Hematopoietic multipotent progenitor cell treated with erythropoietin and hydrocortisone succinate and interleukin-3 and kit ligand, for 4 days (in vitro differentiated cells): ENCODE data around the gene NRCAM.
A peak's percentile ranks its signal among the peaks of the same experiment; 100 is the strongest.

ENCODE experiments used
- DNase-seq: peaks from one replicate; pipeline ENCODE4 v3.0.0-alpha.2; 2015

The NRCAM gene

DNA sequence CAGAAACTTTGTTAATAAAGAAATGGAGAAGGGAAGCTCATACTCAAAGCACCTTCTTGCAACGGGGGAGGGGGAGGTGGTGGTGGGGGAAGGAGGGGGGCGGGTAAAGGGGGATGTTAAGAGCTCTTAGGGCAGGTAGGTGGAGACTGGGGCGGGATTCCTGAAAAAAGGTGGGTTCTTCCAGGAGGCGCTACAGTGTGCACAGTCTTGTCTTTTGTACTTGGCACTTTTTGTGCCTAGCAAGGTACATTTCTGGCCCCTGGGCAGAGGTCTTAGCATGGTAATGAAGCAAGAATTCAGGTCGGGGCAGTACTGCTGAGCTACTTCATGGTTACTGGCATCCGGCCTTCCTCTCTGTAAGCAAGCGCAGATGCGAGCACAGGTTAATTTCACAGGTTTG lies 310.8 kb downstream of the NRCAM start:
- no peak for DNase-seq

DNA sequence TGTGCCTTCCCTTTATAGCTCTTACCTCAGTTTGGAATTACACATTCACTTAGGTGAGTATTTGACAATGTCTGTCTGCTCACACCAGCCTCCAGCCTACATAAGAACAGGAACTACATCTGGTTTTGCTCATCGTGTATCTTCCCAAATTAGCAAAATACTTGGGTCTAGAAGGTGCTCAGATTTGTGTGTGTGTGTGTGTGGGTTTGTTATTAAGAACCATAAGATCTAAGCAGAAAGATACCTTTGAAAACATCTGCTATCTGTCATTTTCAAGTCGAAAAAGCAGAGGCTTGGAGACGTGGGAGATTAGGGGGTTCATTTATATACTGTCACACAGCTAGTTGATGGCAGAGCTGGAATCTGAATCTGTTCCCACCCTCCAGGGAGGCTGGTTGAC lies 311.3 kb downstream of the NRCAM start:
- DNase-seq = no peak

DNA sequence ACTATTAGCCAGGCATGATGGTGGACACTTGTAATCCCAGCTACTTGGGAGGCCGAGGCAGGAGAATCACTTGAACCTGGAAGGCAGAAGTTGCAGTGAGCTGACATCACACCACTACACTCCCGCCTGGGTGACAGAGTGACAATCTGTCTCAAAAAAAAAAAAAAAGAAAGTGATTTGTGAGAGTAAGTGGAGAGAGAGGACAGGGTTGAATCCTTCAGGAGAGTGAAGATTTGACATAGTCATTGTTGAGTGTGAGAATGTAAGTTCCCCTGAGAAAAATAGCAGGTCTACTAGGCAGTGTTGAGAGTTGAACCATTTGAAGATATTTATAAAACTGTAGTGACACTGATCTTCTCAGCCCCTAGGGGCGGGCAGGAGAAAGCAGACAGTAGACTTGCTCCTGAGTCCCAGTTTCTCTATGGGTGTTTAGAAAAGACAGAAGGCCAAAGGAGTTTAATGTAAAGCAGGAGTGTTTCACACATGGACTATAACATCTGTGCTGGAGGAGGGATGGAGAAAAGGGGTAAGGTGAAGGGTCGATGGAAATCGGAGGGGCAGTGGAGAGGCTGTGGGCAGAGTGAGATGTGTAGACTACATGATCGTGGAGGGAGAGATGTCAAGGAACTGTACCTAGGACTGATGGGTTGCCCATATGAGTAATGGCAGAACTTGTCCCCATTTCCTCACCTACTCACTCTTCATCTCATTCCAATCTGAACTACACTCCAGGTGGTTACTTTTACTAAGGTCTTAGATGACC lies 312.4 kb downstream of the NRCAM start:
- no peak for DNase-seq

DNA sequence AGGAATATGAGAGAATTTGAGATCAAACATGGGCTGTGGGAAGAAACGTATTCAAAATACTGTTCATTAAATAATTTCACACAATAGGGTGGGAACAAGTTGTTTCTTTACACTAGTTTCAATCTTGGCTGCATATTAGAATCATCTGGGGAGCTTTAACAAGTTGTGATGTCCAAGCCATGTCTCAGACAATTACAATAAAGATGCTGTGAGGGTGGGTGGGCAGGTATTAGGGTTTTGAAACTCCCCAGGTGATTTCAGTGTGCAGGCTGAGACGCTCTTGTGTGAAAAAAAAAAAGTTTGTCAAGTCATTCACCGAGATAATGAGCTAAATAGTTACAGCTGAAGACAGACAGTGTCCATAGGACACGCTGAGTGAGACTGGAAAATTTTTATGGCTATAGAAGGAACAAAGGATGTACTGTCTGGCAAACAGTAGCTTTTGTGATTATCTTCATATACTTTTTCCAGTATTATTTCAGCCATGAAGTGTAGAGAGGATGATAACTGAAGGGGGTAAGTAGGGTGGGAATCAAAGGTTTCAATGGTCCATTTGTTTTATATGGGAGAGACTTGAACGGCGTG lies 313.5 kb downstream of the NRCAM start:
- no peak for DNase-seq

DNA sequence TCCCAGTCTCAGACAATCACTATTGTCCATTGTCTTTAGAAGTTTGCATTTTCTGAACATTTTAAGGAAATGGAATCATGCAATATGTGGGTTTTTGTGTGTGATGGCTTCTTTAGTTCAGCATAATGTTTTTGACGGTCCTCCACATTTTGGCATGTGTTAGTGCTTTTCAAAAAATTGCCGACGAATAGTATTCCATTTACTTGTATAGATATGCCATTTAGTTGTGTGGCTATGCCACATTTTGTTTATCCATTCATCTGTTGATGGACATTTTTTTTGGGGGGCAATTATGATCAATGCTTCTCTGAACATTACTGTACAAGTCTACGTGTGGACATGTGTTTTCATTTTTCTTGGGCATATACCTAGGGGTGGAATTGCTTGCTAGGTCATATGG lies 314.1 kb downstream of the NRCAM start:
- no peak for DNase-seq

DNA sequence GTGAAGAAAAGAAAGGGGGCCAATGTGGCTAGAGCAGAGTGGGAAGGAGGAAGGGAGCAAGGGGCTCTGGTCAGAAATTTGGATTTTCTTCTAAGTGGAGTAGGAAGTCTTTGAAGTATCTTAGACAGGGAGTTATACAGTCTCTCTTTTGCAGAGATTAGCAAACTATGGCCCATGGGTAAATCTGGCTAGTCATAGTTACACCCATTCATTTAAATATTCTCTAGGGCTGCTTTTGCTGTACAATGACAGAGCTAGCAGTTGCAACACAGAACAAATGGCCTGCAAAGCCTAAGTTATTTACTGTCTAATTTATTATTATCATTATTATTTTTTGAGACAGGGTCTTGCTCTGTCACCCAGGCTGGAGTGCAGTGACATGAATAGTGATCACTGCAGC lies 315.6 kb downstream of the NRCAM start:
- DNase-seq = no peak

DNA sequence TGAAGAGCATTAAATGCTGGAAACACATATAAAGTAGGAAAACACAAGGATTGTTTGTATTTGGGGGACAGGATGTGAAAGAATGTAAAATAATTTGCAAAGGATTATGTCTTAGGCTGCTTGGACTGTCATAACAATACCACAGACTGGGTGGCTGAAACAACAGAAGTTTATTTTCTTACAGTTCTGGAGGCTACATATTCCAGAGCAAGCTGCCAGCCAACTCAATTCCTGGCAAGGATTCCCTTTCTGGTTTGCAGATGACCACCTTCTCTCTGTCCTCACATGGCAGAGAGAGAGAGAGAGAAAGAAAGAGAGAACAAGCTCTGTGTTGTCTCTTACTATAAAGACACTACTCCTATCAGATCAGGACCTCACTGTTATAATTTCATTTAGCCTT lies 317.3 kb downstream of the NRCAM start:
- DNase-seq = no peak

DNA sequence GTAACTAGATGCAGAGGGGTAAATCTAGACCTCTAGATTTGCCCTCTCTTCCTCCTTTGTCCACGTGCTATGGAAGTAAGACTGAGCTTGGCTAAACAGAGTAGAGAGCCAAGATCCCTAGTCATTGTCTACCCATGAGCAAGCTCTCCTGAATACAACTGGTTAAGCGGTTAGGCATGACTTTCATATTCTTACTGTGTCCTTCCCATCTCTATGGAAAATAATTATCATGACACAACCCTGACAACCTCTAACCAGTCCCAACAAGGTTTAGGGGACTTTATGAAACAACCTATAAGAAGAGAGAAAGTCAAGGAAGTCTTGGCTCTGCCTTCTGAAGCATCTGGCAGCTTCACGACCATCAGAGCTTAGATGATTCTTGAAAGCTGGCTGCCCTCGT lies 318.2 kb downstream of the NRCAM start:
- no peak for DNase-seq

DNA sequence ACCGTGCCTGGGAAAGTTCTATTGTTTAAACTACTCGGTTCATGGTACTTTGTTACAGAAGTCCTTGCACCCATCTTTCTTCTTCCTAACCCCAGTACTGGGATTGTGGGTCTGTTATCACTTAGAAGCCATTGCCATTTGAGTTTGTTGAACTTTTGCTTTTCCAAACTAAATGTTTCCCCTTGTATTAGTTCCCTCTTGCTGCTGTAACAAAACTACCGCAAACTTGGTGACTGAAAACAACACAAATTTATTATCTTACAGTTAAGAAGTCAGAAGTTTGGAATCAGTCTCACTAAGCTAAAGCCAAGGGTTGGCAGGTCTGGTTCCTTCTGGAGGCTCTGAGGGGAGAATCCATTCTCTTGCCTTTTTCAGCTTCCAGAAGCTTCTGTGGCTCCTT lies 319.2 kb downstream of the NRCAM start:
- DNase-seq = no peak

DNA sequence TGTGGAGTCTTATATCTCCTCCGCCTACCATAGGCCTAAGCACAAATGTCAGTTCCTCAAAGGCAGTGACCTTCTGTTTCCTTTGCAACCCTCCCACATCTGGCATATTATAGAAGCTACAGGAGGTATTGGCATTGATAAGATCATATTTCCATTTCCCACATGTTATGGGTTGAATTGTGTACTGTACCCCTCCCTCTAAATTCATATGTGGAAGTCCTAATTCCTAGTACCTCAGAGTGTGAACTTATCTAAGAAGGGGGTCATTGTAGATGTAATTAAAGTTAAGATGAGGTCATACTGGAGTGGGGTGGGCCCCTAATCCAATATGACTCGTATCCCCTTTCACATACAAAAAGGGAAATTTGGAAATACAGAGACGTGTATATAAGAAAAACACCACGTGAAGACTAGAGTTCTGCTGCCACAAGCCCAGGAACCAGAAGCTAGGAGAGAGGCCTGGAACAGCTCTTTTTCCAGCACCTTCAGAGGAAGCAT lies 320.0 kb downstream of the NRCAM start:
- DNase-seq = peak; percentile 77

DNA sequence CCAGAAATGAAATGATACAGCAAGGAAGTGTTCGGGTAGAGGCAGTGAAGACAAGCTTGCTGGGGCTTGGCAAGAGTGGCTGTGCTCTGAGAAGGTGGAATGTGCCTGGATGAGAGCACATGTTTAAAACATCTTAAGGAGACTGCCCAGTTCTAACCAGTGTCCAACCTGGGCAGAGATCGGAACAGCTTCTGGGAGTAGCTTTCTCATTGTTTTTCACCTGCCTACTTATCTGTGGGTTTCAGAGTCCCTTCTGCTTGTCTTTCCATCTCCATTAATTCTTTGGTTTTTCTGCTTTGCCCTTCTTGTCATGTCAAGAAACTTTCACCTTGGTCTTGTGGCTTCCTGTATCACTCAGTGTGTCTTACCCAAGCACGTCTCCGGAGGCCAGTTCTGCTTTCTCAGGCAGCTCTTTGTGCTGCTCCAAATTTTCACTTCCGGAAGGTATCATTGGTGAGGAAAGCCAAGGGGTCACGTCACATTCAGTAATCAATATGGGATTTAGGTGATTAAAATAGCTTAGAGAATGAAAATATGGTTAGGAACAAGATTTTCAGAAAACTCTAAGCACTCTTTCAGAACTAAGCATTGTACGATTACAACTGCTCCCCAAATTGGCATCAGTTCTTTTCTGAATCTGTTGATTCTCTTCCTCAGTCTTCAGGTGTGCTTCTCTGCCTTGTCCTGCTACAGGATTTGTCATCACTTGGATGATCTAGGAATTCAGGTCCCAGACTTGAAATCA lies 320.6 kb downstream of the NRCAM start:
- DNase-seq = peak; percentile 79

DNA sequence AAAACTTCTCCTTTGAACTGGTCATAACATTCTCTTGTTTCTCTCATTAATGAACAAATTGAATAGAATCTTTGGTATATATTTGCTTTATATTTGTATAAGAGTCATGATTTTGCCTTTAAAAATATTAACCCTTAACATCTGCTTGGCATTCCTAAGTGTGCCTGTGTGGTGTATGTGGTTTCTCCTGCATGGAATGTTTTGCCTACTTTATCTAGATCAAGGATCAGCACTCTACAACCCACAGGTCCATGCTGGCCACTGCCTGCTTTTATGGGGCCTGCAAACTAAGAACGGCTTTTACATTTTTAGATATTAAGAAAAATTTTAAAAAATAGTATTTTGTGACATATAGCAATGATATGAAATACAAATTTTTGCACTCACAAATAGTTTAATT lies 321.8 kb downstream of the NRCAM start:
- DNase-seq = no peak

DNA sequence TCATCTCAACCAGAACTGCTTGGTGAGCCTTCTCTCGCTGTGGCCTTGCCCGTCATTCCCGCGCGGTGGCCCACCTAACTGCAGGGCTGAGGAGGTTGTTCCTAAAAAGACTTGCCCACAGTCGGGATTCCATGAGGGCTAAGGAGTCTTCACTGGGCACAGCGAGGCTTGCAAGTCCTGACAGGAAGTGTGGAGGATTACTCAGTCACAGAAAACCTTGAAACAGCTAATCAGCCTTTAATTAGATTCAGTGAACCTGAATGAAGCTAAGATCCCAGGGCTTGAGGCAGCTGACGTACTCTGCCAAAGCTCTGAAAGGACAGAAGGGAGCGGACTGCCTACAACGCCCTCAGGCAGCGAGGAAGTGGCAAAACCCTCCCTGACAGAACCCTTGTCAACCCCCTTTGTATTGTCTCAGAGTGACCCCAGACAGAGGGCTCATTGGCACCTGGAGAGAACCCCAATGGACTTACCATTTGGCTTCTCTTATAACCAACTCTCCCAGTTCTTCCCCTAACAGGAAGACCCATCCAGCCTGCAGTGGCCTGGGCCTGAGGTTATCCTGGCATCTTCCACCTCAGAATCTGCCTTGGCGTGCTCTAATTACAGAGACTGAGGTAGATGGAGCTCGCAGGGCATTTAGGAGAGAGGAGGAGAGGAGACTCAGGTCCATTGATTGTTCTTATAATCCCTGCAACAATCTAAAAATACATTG lies 323.5 kb downstream of the NRCAM start:
- no peak for DNase-seq

DNA sequence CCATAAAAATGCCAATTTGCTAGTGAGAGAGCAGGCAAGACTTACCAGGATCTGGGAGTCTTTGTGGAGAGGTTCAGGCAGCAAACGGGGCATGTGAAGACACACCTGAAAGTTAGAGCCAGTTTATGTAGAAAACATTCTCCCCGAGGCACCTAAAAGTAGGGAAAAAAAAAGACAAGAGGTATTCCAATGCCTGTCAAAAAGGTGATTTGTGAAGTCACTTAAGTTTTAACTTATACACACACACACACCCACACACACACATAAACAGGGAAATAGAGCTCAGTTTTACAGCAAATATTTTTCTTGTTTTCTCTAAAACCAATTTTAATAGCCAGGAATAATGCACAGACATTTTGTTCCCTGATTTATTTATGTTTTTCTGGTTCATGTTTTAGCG lies 326.0 kb downstream of the NRCAM start, which contains the start of gene LAMB4:
TSS of gene LAMB4 (minus strand) at position 101 of the 400 bp plus-strand sequence. CDS start 7,197 bp downstream, outside the sequence.
- no peak for DNase-seq

DNA sequence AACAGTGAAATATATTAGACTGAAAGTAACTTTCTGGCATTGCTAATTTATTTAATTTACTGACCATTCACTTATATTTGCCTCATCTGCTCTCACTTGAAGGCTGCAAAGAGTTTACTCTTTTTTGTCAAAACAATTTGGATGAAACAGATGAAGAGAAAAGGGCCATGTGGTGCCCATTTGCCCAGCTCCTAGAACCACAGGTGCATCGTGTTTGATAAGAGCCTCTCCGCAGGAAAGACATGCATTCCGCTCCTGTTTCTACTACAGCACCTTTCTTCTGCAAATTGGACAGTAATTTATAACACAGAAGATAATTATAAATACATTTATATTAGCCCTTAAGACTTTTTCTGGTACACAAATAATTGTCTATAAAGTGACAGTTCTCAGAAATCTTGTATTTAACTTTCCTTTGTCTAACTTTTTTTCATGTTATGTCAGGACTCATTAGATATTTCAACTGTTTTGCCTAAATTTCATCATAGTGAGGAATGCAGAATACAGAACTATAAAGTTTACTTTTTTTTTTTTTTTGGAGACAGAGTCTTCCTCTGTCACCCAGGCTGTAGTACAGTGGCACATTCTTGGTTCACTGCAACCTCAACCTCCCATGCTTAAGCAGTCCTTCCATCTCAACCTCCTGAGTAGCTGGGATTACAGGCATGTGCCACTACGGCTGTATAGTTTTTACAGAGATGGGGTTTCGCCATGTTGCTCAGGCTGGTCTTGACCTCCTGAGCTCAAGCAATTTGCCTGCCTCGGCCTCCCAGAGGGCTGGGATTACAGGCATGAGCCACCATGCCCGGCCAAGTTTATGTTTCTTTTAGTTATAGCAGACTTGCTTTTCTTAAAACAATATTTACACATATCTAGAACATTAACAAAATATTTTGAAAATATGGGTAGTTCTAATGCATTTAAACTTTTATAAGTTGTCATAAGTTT lies 326.9 kb downstream of the NRCAM start:
- no peak for DNase-seq

DNA sequence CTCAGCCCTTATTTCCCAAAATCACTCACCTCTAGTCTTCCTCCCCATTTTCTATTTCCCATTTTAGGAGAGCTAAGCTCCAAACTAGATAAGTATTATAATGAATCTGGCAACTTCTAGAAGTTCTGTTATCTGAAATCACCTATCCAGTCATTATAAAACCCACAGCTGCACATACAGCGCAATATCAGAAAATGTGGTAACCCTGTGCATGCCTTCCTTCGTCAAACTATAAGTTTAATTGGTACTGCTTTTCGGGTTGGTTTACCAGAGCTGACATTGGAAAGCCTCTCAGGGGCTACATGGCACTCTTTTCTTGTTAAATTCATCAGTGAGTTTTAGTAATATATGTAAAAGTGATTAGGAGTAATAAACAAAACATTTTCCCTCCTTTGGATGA lies 327.7 kb downstream of the NRCAM start:
- no peak for DNase-seq

DNA sequence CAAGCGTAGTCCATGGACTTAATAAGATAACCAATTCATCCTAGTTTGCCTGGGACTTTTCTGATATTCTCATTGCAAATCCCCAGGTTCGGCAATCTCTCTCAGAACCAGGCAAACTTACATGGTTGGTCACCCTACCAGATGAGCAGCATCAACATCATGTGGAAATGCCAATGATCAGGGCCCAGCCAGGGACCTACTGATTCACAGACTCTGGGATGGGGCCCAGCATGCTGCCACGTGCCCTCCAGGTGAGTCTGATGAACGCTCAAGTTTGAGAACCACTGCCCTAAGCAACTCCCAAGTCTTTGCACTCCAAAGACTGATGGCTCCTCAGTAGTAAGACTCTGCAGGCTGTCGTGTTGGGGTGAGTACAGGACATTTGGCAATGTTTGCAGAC lies 328.8 kb downstream of the NRCAM start:
- no peak for DNase-seq

DNA sequence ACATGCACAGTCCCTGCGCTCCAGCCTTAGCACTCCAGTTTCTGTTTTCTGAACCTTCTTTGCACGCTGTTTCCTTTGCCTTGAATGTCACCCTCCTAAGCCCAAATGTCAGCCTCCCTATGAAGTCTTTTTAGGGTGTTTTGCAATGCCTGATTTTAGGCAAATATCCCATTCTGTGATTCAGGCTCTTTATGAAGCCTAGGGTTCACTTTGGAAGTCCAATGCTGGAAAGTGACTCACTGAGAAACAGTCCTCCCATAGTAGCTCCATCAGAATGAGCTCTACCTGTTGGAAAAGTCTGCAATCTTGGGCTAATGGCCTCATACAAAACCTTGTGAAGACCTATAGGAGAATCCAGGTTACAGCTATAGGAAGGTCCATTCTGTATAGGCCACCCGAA lies 331.4 kb downstream of the NRCAM start:
- no peak for DNase-seq

DNA sequence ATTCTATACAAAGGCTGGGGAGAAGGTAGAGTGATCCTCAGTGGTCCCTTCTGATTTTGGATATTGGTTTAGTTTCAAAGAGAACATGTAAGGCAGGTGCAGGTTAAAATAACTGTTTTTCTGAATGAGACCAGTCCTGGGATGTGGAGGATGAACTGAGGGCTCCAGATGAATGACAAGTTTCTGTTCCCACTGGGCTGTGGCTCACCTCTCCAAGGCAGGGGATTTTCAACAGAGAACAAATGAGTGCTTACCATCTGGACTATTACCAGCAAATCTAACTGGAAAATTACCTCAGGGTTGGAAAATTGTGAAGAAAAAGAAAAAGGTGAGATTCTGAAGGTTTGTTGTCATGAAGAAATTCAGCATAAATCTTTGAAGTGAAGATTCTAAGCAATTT lies 334.1 kb downstream of the NRCAM start:
- no peak for DNase-seq

DNA sequence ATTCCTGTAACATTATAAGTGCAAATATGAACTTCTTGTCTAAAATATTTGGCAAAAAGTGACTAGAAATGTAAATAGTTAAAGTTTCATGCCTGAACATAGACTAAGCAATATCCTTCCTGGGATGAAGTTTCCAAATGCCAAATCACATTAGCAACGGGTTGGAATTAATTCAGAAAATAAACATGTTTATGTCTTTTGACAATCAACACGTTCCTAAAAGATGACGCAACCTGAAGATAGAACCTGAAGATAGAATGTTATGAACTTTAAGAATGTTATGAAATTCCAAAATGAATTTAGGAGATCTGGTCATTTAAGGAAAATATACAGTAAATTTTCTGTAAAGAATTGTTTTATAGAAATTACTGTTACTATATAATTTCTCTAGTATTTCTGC lies 335.3 kb downstream of the NRCAM start:
- no peak for DNase-seq

DNA sequence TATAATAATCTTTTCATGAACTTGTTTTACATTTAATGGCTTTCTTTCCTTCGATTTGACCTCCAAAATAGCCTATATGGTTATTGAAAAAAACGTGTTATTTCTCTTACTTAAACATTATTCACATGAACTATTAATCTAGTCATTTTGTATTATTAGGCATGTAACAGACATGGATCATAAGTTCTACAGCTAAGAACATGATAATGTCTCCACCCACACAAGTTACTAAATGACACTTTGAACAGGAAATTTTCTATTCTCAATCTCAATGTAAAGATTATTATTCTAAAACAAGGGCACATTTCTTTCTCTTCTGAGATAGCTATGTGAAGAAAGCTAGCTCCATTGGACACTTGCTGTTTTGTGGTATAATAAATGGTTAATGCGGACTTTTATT lies 336.0 kb downstream of the NRCAM start:
- DNase-seq = no peak

DNA sequence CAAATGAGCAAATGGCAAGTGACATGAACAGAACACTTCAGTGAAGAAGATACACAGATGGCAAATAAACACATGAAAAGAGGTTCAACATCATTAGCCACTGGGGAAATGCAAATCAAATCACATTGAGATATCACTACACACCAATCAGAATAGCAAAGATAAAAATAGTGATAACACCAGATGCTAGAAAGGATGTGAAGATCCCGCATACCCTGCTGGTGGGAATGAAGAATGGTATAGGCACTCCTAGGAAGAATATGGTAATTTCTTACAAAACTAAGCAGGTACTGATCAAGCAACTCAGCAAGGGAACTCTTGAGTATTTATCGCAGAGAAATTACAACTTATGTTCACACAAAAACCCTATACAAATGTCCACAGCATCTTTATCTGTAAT lies 337.3 kb downstream of the NRCAM start:
- DNase-seq = no peak
